AG08395 (cell line): ENCODE data around the gene CSNK2A1.
"Not testable (repeated sequence)": the region's sequence is repeated elsewhere in the genome, so short reads cannot be mapped to it uniquely, and the experiment has no call there.

Experiments
- DNase-seq: peaks from one replicate; pipeline ENCODE4 v3.0.0; 2012; ENCODE audit warnings: mixed read lengths, low spot score

The CSNK2A1 gene

GRCh38 chr20:454951-455350, 88.6 kb downstream of the CSNK2A1 start:
- no peak for DNase-seq

- DNase-seq = not testable (repeated sequence)
These were observed 91.6 kb downstream of the CSNK2A1 start for GRCh38 chr20:452021-452420.

GRCh38 chr20:445514-446336, 97.9 kb downstream of the CSNK2A1 start:
- DNase-seq = no peak

GRCh38 chr20:444862-445426, 98.6 kb downstream of the CSNK2A1 start:
- DNase-seq = peak; percentile 82

GRCh38 chr20:444117-444516, 99.5 kb downstream of the CSNK2A1 start:
- DNase-seq = no peak

GRCh38 chr20:443223-443775, 100.3 kb downstream of the CSNK2A1 start:
- no peak for DNase-seq

GRCh38 chr20:440636-441035, 103.0 kb downstream of the CSNK2A1 start:
- no peak for DNase-seq

- DNase-seq = no peak
These were observed 103.4 kb downstream of the CSNK2A1 start for GRCh38 chr20:440148-440547.

DNA sequence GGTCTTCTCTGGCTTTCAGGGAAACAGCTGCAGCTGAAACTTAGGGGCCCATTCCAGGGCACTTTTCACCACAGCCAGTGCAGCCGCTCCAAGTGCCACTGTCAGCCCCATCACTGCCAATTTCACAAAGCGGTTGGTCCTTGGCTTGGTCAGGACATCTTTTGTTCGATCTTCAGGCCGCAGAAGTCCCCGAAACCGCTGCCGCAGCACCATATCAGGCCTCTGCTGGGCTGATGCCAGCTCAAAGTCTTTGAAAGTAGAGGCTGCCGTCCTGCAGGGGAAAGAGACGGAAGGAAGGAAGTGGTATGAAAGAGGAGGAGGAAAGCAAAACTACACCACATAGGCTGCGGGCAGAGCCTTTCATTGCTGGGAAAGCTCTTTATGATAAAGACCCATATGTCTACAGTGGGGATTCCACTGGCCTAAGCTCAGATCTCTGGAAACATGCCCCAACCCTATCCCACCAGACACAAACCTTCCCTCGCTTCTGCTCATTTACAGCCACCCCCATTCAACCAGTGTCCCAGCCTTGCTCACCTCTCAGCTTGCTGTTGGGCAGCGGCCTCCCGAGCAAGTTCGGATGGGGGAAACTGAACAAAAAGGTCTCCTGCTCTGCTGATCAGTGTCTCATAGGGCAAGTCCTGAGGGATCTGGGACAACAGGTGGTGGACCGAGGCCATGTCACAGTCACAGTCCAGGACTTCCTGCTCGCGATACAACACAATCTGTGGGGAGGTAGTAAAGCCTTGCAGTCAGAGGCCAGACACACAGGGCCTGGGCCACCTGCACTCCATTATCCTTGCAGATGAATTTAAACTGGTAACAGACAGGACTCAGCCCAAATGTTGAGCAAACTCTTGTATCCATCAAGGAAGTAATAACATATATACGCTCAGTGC, 104.8 kb downstream of the CSNK2A1 start:
- DNase-seq = no peak

- DNase-seq = no peak
These were observed 105.7 kb downstream of the CSNK2A1 start for GRCh38 chr20:437787-438486.

DNA sequence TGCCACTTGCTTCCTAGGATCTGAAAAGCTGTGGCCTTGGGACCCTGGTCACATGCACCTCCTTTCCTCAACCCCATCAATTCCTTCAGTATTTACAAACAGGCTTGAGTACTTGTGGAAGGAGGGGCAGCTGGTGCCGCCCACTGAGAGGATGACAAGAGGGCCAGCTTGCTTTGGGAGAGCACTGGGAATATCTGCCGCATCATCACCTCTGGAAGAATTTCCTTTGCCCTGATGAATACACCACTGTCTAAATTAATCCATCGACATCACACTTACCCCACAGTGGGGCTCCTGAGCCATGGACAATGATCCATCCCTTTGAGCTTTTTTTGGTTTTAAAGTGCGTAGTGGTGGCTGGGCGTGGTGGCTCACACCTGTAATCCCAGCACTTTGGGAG, 107.1 kb downstream of the CSNK2A1 start:
- DNase-seq = no peak

DNA sequence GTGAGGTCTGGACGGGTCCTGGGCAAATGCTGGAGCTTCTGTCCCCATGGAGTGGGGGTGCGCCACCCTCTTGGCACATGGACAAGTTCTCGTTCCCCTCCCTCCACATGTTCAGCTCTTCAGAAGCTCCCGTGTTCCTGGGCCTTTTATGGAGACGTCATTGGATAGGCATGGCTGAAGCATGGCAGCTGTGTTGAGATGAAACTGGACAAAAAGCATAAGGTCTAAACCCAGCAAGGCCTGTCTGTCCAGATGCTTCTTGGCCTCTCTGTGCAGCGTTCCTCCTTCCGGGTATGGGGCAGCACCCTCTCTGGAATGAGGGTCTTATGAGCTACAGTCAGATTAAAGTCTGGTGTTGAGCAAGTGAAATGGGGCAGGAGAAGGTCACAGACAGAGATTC, 108.0 kb downstream of the CSNK2A1 start:
- DNase-seq = no peak

DNA sequence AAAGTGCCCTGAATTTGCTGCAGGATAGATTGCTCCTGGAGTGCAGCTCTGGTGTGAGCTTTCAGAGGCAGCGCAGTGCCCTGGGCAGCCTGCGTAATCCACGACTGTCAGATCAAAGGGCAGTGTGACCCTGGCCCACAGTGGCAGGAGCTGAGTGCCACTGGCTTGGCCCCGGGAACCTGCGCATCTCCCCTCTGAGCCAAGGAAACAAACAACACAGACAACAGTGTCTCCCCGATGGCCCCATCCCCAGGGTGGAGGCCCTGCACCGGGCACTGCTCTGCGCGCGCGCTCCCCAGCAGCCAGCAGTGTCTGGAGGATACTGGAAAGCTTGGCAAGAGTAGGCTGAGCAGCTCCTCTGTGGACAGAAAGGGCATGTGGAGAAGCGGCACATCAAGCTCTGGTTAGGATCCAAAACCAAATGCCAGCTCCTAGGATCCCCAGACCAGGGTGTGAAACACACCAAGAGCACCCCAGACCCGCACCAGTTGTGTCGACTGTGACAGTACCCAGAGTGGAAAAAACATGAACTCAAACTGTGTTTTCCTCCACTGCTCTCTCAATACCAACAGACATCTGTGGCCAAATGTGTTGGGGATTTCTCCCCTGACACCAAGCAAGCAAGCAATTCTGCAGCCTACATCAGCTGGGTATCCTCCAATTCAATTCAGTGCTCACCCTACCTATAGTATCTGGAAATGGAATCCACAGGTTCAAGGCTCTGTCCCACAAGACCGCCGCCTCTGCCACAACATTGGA, 108.8 kb downstream of the CSNK2A1 start:
- no peak for DNase-seq

- no peak for DNase-seq
These were observed 109.4 kb downstream of the CSNK2A1 start for GRCh38 chr20:434221-434620.

DNA sequence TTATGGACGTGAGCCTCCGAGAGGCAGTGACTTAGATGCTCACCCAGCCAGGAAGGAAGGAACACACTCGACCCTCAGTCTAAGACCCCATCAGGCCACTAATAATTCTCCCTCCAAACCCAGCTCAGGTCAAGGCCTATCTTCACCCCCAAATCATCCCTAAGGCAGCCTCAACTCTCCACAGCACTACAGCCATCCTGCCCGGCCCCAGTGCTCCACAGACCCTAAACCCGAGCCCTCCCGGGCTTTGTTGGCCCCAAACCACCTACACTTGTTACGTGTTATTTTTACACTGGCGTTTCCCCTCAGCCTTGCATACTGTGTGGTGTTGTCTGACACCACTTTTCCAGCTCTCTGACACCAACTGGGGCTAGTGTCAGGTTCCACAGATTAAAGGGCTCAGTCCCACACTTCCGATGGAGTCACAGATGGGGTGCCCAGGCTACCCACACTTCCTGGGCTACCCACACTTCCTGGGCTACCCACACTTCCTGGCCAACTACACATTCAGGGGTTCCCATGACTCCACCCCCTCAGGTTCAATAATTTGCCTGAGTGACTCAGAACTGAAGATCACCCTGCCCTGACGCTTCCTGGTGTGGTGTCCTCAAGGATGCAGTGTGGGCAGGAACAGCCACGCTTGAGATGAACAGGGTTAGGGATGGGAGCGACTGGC, 110.2 kb downstream of the CSNK2A1 start:
- peak; percentile 42 for DNase-seq

DNA sequence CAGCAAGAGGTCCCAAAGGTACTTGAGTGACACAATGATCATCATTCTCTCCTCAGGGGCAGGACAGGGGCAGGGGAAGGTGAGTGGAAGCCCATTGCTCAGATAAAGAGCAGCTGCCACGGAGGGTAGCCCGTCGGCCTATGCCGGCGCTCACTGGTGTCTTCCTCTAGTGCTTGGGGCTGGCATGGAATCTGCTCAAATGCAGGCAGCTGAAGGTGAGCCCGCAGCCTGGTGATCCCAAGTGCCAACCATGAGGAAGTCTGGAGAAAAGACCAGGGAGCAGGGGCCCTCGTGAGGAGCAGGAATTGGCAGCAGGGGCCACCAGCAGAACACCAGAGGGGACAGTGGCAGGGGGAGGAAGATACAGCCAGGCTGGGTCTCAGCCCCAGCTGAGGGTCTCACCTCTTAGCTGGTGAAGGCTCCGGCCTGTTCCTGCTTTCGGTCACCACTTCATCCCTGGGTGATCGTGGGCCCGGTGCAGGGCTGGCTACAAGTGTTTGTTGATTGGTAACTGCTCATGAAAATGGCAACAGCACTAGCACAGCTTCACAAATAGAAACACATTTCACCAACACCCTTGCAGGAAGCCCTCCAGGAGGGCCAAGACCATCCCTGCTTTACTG, 110.8 kb downstream of the CSNK2A1 start:
- no peak for DNase-seq

DNA sequence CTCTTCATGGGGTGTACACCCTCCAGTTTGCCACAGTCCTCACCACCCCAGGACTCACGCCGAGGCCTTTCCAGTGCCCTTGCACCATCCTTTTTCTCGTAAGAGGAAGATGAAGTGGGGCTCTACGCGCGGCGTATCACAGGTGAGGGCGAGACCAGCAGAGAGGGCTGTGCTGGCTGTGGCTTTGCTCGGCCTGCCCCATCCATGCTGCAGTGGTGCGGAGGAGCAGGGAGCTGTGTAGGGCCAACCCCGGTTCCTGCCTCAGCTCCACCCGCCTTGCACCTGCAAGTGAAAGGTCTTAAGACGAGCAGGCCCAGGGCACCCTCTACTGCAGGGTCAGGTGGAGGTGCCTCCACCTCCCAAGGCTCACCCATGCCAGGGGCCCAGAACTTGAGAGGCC, 111.4 kb downstream of the CSNK2A1 start:
- no peak for DNase-seq

- peak; percentile 74 for DNase-seq
These were observed 112.3 kb downstream of the CSNK2A1 start for GRCh38 chr20:431012-431904.
